Stomach (tissue), 9 donors: ENCODE measurements around the gene FRMPD3. TPM values are rescaled to one million over a fixed set of nuclear protein-coding genes. Genes with fewer than 3 reads are reported as not detected.

Experiments
- DNase-seq, 2 donors: peaks; one replicate each; pipeline versions ENCODE4 v3.0.0 to v3.0.0-alpha.2; 2013 to 2019
- H3K27ac ChIP-seq, 5 donors: fragments of 200-600 bp in 4 of 5; sonication (generic) in 4 of 5; one replicate each; pipeline ENCODE4 v1.5.1; 2013 to 2019; ENCODE audit warnings: mild to moderate bottlenecking in 1 of 5, moderate library complexity in 1 of 5
- H3K27me3 ChIP-seq, 3 donors: fragments of 200-600 bp; sonication (generic); one replicate each; pipeline ENCODE4 v1.5.1; 2017 to 2019; ENCODE audit warnings: mixed run types in 1 of 3
- H3K36me3 ChIP-seq, 4 donors: fragments of 200-600 bp; sonication (generic); 1 replicate in 3 of 4; 2 replicates in 1 of 4; pipeline ENCODE4 v1.5.1; 2016 to 2019
- H3K4me1 ChIP-seq, 4 donors: fragments of 200-600 bp; sonication (generic); one replicate each; pipeline ENCODE4 v1.5.1; 2016 to 2019
- H3K4me3 ChIP-seq, 4 donors: fragments of 200-600 bp; sonication (generic) in 3 of 4; one replicate each; pipeline ENCODE4 v1.5.1; 2016 to 2019; ENCODE audit warnings: mild to moderate bottlenecking in 1 of 4
- H3K9me3 ChIP-seq, 4 donors: fragments of 200-600 bp; sonication (generic); one replicate each; pipeline ENCODE4 v1.5.1; 2016 to 2019
- CTCF ChIP-seq, 7 experiments: fragments of 450-650 bp in 4 of 7; fragments of 200-600 bp in 3 of 7; sonication (generic) in 3 of 7; IDR thresholded peaks; one replicate each; pipeline ENCODE4 v1.5.1; 2016 to 2019; ENCODE audit warnings: antibody characterized with exemption in 7 of 7, control low read depth in 2 of 7, mild to moderate bottlenecking in 1 of 7
- EP300 ChIP-seq: sonication (generic); formaldehyde crosslinking; IDR thresholded peaks from one replicate; pipeline ENCODE4 v1.6.1; 2017; ENCODE audit warnings: antibody characterized with exemption
- POLR2A ChIP-seq, 4 donors: fragments of 450-650 bp; IDR thresholded peaks; one replicate each; pipeline ENCODE4 v1.6.1; 2016; ENCODE audit warnings: antibody characterized with exemption in 4 of 4, control low read depth in 2 of 4, mild to moderate bottlenecking in 1 of 4, moderate library complexity in 1 of 4
- POLR2AphosphoS5 ChIP-seq, 3 donors: sonication (generic); formaldehyde crosslinking; IDR thresholded peaks; one replicate each; pipeline ENCODE4 v1.6.1; 2016; ENCODE audit warnings: antibody characterized with exemption in 3 of 3
- WGBS, 5 donors: extraction: QIAGEN DNeasy Blood & Tissue Kit in 3 of 5; methylation state at CpG; one replicate each; pipeline versions ENCODE4 v1.1.5 to v1.1.7; 2013 to 2018; 5-methylcytosine and 5-hydroxymethylcytosine counted together
- intact Hi-C: fragments of 100-400 bp; cut with DNase I; formaldehyde crosslinking; loops from one replicate; pipeline ENCODE4 v1.15.1; 2023; ENCODE audit warnings: low total_unique reads
- polyA plus RNA-seq, 3 donors: library from polyadenylated mRNA; stranded (reverse); fragments of 200-250 nt; gene quantifications; one replicate each; pipeline ENCODE4 v1.2.3, GENCODE V29; 2013
- total RNA-seq, 5 donors: library from RNA; depleted of rRNA; stranded (reverse); fragments of >200 nt; gene quantifications; one replicate each; pipeline versions ENCODE4 v1.1.0 to v1.2.3, GENCODE V29; 2014 to 2016
- donor health status: healthy with polysubstance abuse.
- donor health status: Bipolar disorder and iron deficiency.
- donor health status: healthy.

Gene FRMPD3
- total and polyA plus RNA-seq, 8 donors = 0.05 to 0.73 (median 0.06) TPM; not detected in 5

GRCh38 chrX:107454302-107454701 is 4.8 kb downstream of the FRMPD3 start:
- peaks cover 0 to 17% (median 11%) of the 10 kb centered on the region in 4 donors for H3K4me1 ChIP-seq
- intact Hi-C loops = no loop called here
- no peaks in the 10 kb centered on the region for H3K9me3 ChIP-seq
- DNase-seq = no peak
- H3K4me3 ChIP-seq = no peak overlapping the region
- no peaks in the 10 kb centered on the region for H3K36me3 ChIP-seq
- TF ChIP-seq POLR2A (IDR thresholded peaks at IDR 0.05) = no peak
- TF ChIP-seq CTCF (IDR thresholded peaks at IDR 0.05) = no peak
- no peak for TF ChIP-seq EP300
- no peak for TF ChIP-seq POLR2AphosphoS5 (IDR thresholded peaks at IDR 0.05)
- no peak overlapping the region for H3K27ac ChIP-seq
- peaks cover 0 to 42% (median 30%) of the 10 kb centered on the region in 3 donors for H3K27me3 ChIP-seq

DNA sequence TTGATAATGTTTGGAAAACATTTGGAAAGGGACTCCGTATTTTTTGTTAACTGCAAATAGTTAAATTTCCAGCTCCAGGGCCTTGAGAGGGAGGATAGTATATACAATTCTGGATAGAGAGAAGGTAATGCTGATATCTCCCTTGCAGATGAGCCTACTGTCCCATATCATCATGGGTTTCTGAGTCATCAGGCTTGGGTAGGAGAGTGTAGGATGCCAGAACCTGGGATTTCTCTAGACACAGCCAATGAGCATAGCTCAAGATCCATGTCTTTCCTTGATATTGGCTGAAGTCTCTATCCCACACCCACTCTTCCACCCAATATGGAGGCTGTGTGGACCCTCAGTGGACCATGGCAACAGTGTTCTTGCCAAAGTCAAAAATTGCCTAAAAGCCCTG is 7.8 kb downstream of the FRMPD3 start:
- Histone ChIP-seq H3K27ac (no peak overlapping the region), H3K4me3 (no peak overlapping the region), H3K27me3 (peaks cover 0 to 16% (median 2%) of the 10 kb centered on the region in 3 donors), H3K36me3 (no peaks in the 10 kb centered on the region), H3K4me1 (no peaks in the 10 kb centered on the region), H3K9me3 (no peaks in the 10 kb centered on the region)
- DNase-seq = no peak
- TF ChIP-seq EP300 = no peak
- no peak for TF ChIP-seq CTCF (IDR thresholded peaks at IDR 0.05)
- no peak for TF ChIP-seq POLR2AphosphoS5 (IDR thresholded peaks at IDR 0.05)
- TF ChIP-seq POLR2A (IDR thresholded peaks at IDR 0.05) = no peak
- intact Hi-C loops = no loop called here
- 72 to 93% (median 80%) methylated on average over 1 of the region's 1 CpG for WGBS, 5 donors

DNA sequence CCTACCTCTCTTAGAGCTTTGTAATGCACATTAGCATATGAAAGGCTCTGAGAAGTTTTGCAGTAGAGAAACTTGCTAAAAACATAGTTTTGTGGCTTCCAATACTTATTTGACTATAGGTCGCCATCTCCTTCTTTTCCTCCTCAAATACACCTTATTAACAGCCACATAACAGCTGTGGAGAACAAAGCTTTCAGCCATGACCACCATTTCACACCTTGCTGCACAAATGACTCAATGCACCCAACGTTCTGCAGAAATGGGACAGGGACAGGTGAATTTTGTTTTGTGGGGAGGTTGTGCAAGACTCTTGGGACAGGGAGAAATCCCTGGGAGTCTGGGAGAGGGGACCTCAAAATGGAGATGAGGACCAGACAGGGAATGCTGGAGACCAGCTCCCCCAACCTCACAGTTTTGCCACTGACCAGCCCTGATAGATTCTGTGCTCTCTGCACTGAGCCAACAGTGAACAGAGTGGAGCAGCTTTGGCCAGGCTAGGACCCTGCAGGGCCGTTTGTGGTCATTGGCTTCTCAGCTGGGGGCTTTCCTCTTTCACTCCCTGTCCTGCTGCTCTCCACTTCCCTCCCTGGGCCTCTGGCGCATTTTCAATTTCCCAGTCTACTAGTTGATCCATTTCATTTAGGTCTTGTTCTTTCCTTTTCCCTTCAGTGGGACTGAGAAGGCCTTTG is 16.6 kb downstream of the FRMPD3 start:
- no peak overlapping the region for H3K4me3 ChIP-seq
- TF ChIP-seq POLR2AphosphoS5 (IDR thresholded peaks at IDR 0.05) = no peak
- no peak for TF ChIP-seq CTCF (IDR thresholded peaks at IDR 0.05)
- 39 to 74% (median 63%) methylated on average over 4 of the region's 4 CpGs for WGBS, 5 donors
- no peak overlapping the region for H3K27ac ChIP-seq
- H3K9me3 ChIP-seq = peaks cover 0 to 6% (median 0%) of the 10 kb centered on the region in 4 donors
- DNase-seq = no peak
- H3K27me3 ChIP-seq = peaks cover 0 to 26% (median 0%) of the 10 kb centered on the region in 3 donors
- no peaks in the 10 kb centered on the region for H3K4me1 ChIP-seq
- no peaks in the 10 kb centered on the region for H3K36me3 ChIP-seq
- intact Hi-C loops = no loop called here

DNA sequence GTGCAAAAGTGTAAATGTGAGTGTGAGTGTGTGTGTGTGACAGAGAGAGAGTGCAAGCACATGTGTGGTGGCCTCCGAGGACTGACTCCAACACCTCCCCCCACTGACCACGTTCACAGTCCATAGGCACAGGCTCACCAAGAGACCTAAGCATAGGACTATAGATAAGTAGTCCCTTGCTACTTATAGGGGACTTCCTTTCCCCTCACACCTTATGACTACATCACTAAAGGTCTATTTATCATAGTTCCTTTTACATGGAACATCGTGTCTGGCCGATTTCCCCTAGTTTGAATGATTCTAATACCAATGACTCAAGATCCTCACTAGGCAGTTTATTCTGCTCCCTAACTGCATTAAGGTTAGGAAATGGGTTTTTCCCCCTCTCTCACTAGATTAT is 17.8 kb downstream of the FRMPD3 start:
- WGBS, 5 donors = 62 to 80% (median 73%) methylated on average over 4 of the region's 4 CpGs
- Histone ChIP-seq H3K36me3 (no peaks in the 10 kb centered on the region), H3K4me3 (no peak overlapping the region), H3K27ac (no peak overlapping the region), H3K27me3 (peaks cover 0 to 25% (median 0%) of the 10 kb centered on the region in 3 donors), H3K9me3 (peaks cover 0 to 6% (median 0%) of the 10 kb centered on the region in 4 donors), H3K4me1 (no peaks in the 10 kb centered on the region)
- no peak for DNase-seq
- no peak for TF ChIP-seq POLR2AphosphoS5 (IDR thresholded peaks at IDR 0.05)
- no peak for TF ChIP-seq POLR2A (IDR thresholded peaks at IDR 0.05)
- no peak for TF ChIP-seq CTCF (IDR thresholded peaks at IDR 0.05)
- intact Hi-C loops = no loop called here
